ENCODE data around the gene DHRS1. TPM values are rescaled to one million over a fixed set of nuclear protein-coding genes. Genes with fewer than 3 reads are reported as not detected.

The DHRS1 gene
- total RNA-seq, 1 donor from 2014 or later, result 31.4 TPM

DNA sequence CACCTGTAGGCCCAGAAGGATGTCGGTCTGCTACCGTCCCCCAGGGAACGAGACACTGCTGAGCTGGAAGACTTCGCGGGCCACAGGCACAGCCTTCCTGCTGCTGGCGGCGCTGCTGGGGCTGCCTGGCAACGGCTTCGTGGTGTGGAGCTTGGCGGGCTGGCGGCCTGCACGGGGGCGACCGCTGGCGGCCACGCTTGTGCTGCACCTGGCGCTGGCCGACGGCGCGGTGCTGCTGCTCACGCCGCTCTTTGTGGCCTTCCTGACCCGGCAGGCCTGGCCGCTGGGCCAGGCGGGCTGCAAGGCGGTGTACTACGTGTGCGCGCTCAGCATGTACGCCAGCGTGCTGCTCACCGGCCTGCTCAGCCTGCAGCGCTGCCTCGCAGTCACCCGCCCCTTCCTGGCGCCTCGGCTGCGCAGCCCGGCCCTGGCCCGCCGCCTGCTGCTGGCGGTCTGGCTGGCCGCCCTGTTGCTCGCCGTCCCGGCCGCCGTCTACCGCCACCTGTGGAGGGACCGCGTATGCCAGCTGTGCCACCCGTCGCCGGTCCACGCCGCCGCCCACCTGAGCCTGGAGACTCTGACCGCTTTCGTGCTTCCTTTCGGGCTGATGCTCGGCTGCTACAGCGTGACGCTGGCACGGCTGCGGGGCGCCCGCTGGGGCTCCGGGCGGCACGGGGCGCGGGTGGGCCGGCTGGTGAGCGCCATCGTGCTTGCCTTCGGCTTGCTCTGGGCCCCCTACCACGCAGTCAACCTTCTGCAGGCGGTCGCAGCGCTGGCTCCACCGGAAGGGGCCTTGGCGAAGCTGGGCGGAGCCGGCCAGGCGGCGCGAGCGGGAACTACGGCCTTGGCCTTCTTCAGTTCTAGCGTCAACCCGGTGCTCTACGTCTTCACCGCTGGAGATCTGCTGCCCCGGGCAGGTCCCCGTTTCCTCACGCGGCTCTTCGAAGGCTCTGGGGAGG is 11.3 kb upstream of the DHRS1 start, which contains the start of gene LTB4R:
LTB4R (plus strand) TSS at position 857 of the 959 bp plus-strand sequence. CDS start 4,150 bp downstream, outside the sequence.
- DNase-seq (ENCODE audit: extremely low spot score, unreplicated experiment), result no peak
- Mint-ChIP-seq H3K4me1 (ENCODE audit: unreplicated experiment) (peaks cover 7% of the 10 kb centered on the region), H3K27me3 (peaks cover 9% of the 10 kb centered on the region), H3K4me3 (no peak within 1 kb of the TSS), H3K9me3 (no peaks in the 10 kb centered on the region), H3K27ac (no peak within 1 kb of the TSS), H3K36me3 (peaks cover 10% of the 10 kb centered on the region)
- TF ChIP-seq, protein P1, sequence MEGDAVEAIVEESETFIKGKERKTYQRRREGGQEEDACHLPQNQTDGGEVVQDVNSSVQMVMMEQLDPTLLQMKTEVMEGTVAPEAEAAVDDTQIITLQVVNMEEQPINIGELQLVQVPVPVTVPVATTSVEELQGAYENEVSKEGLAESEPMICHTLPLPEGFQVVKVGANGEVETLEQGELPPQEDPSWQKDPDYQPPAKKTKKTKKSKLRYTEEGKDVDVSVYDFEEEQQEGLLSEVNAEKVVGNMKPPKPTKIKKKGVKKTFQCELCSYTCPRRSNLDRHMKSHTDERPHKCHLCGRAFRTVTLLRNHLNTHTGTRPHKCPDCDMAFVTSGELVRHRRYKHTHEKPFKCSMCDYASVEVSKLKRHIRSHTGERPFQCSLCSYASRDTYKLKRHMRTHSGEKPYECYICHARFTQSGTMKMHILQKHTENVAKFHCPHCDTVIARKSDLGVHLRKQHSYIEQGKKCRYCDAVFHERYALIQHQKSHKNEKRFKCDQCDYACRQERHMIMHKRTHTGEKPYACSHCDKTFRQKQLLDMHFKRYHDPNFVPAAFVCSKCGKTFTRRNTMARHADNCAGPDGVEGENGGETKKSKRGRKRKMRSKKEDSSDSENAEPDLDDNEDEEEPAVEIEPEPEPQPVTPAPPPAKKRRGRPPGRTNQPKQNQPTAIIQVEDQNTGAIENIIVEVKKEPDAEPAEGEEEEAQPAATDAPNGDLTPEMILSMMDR (conservative IDR thresholded peaks at IDR 0.05), result no peak

DNA sequence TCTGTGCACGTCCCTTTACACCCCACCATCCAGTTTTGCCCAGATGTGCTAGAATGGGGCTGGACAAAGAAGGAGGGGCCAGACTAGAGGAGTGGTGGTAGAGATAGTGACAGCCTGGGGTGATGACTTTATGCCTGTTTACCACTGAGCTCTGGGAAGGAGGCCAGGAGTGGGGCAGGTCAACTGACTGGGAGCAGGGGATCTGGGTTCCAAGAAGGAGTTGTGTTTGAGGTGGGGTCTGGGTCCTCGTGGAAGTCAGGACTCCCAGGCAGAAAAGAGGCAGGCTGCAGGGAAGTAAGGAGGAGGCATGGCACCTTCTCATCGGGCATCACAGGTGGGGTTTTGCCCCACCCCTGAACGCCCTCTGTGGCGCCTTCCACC is 10.7 kb upstream of the DHRS1 start:
- H3K9me3 Mint-ChIP-seq, result no peaks in the 10 kb centered on the region
- TF ChIP-seq, protein P1 (conservative IDR thresholded peaks at IDR 0.05), result no peak
- H3K4me1 Mint-ChIP-seq (ENCODE audit: unreplicated experiment), result peaks cover 7% of the 10 kb centered on the region
- no peak overlapping the region for H3K4me3 Mint-ChIP-seq
- peaks cover 17% of the 10 kb centered on the region for H3K36me3 Mint-ChIP-seq
- DNase-seq (ENCODE audit: extremely low spot score, unreplicated experiment), result no peak
- H3K27ac Mint-ChIP-seq, result no peak overlapping the region
- peaks cover 2% of the 10 kb centered on the region for H3K27me3 Mint-ChIP-seq

DNA sequence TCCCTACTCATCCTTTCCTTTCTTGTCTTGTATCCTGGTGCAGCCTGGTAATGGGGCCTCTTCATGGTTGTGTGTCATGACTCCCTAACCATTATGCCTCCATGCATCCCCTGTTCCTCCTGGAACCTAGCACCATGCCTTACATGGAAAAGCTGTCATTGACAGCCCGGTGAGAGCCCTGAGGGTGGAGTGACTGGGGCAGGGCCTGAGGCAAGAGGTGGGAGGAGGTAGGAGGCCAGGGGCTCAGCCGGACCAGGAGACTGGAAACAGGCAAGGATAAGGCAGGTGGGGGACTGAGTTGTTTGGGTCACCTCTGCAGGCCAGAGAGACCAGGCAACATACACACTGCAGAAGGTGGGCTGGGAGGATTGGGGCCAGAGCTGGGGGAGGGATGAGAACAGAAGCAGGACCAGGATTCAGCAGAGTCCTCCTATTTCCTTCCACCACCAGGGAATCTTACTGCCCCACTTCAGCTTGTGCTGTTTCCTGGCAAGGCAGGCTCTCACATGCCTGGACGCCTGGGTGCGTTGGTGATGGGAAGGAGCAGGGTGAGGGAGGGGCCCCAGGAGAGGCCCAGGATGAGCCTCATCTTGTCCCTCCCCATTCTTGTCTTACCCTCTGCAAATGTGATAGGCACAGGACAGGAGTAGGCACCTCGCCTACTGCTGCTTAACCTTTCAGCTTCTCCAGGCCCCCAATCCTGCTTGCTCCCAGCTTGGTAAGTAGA is 10.1 kb upstream of the DHRS1 start, which contains the start of gene LTB4R2:
LTB4R2 (plus strand) TSS at position 603 of the 727 bp plus-strand sequence. CDS start 525 bp downstream, outside the sequence.
- Mint-ChIP-seq H3K27ac (no peak within 1 kb of the TSS), H3K4me3 (no peak within 1 kb of the TSS), H3K36me3 (peaks cover 23% of the 10 kb centered on the region), H3K4me1 (ENCODE audit: unreplicated experiment) (peaks cover 7% of the 10 kb centered on the region), H3K27me3 (no peaks in the 10 kb centered on the region), H3K9me3 (no peaks in the 10 kb centered on the region)
- TF ChIP-seq, protein P1 (conservative IDR thresholded peaks at IDR 0.05), result no peak
- DNase-seq (ENCODE audit: extremely low spot score, unreplicated experiment), result no peak

DNA sequence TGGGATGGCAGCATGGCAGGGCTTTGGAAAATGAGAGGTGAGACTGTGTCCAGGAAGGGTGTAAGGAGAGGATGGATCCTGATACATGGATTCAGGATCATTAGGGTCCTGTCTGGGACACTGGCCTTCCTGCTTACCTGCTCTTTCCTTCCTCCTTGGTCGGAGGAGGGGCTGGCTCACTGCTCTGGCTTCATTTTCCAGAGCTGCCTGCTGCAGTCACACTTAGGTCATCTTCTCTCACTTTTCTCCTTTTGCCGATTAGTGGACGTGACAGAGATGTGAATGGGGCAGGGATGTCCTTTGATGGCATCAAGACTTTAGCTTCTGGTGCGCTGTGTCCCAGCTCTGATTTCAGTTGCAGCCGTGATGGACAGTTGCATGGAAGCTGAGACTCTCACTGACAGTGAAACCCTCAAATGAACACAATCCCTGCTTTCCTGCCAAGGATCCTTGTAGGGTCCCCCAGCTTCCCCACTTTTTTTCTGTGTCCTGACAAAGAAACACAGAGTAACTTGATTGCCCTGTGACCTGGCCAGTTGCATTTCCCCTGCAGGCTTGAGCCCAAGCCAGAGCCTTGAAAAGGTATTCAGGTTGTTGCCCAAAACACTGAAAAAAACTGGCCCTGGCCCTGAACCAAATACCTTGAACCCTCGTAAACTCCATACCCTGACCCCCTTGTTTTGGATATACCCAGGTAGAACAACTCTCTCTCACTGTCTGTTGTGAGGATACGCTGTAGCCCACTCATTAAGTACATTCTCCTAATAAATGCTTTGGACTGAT is 9.0 kb upstream of the DHRS1 start:
- Mint-ChIP-seq H3K27ac (peak overlapping the region; percentile 70), H3K4me1 (ENCODE audit: unreplicated experiment) (peaks cover 7% of the 10 kb centered on the region), H3K36me3 (peaks cover 26% of the 10 kb centered on the region), H3K9me3 (no peaks in the 10 kb centered on the region), H3K27me3 (no peaks in the 10 kb centered on the region), H3K4me3 (no peak overlapping the region)
- no peak for DNase-seq (ENCODE audit: extremely low spot score, unreplicated experiment)
- TF ChIP-seq, protein P1 (conservative IDR thresholded peaks at IDR 0.05), result peak; percentile 38
